NCI-H187 treated with DMSO at 0.1 percent for 48 hours (cell line): ENCODE results near the gene C12orf56.
"Not testable (repeated sequence)": the region's sequence is repeated elsewhere in the genome, so short reads cannot be mapped to it uniquely, and the experiment has no call there.

Experiments used
- DNase-seq: peaks from one replicate; lab custom pipeline; 2025; lab: John Stamatoyannopoulos, UW

The C12orf56 gene

DNA sequence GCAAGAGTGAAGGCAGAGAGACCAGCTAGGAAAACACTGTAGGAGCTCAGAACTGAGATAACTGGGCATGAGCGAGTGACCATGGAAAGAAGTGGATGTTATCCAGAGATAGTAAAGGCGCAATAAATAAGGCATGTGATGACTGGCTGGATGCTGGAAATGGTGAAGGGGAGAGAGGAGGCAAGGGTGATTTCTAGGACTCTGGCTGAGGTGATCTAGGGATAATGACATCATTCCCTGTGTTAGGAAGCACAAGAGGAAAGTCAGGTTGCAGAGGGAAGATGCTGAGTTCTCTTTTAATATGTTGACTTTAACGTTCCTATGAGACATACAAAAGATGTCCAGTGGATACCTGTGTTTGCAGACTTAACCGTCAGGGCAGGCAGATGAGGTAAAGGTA, 78.7 kb downstream of the C12orf56 start:
- no peak for DNase-seq

DNA sequence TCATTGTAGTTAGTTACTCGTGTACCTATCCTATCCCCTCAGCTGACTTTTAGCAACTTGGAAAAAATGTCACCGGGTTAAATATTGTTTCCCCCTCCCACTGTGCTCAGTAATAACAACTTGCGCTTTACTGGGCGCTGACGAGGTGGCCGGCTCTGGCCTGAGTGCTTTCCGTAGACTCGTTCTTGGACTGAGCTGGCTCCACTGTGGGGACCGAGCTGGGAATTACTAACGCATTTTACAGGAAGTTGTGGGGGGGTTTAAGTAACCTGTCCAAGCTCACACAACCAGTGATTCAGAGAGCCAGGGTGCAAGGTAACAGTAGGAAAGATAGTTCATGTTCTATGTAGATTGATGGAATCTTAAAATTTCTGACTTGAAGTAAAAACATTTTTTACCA, 86.0 kb downstream of the C12orf56 start:
- DNase-seq = no peak

DNA sequence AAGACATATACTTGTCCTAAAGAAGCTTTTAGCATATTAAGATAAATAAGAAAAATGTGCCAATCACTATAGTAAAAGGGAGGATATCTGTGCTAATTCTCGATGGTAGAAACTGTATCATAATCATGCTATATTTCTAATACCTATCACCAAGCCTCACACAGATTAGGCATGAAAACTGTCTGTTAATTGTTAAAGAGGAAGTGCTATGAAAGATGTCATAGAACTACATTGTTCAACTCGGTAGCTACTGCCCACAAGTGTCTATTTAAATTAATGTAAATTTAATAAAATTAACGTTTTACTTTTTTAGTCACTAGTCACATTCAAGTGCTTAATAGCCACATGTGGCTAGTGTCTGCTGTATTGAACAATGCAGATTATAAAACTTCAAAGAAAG, 90.9 kb downstream of the C12orf56 start:
- DNase-seq = no peak

DNA sequence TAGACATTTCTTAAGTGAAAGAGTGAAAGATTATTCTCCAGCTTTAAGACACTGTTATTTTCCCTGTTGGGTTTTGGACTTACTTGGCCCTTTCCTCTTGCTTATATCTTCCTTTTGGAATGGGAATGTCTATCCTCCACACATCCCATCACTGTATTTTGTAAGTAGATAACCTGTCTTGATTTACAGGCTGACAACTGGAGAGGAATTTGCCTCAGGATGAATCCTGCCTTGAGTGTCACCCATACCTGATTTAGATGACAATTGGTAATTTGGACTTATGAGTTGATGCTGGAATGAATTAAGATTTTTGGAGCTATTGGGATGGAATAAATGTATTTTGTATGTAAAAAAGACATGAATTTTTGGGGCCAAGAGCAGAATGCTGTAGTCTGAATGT, 94.3 kb downstream of the C12orf56 start:
- no peak for DNase-seq

DNA sequence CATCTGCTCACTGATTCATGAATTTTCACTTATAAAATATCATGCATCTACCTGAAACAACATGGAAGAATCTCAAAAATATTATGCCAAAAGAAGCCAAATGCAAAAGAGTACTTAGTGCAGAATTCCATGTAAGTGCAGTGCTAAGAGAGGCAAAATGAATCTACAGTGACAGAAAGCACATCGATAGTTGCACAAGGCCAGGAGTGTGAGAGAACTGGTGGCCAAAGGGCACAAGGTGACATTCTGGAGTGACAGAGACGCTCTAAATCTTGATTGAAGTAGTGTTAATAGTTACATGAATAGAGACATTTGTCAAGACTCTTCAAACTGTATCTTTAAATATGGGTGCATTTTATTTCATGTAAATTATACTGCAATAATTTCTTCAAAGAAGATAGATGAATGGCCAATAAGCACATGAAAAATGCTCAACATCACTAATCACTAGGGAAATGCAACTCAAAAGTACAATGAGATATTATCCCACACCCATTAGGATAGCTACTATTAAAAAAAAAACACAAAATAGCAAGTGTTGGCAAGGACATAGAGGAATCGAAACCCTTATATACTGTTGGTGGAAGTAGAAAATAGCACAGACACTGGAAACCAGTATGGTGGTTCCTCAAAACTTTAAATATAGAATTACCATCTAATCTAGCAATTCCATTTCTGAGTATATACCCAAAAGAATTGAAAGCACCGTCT, 96.7 kb downstream of the C12orf56 start:
- DNase-seq = no peak

DNA sequence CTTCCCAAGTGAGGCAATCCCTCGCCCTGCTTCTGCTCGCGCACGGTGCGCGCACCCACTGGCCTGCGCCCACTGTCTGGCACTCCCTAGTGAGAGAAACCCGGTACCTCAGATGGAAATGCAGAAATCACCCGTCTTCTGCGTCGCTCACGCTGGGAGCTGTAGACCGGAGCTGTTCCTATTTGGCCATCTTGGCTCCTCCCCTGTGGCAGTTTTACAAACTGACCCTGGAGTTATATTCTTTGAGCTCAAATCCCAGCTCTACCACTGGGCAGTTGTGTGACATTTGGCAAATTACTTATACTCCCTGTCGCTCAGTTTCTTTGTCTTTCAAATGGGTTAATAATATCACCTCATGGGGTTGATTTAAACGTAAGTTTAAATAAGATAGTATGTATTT, 97.4 kb downstream of the C12orf56 start:
- DNase-seq = not testable (repeated sequence)

DNA sequence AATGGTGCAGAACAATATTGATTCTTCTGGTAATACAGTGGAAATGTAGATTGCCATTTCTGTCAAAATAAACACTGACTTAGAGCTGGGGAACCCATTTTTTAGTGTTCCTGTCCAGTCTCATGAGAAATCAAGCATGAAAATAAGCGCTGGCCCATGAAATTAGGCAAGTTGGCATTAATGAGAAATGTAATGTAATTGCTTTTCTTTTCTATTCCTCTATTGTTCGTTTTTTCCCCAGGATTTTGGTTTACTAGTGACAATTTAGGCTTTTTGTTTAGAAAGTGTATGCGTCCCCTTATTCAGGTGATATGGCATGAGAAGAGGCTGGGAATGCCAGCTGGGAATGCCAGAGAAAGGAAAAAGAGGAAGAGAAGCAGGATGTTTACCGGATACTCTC, 104.0 kb downstream of the C12orf56 start:
- DNase-seq = no peak

DNA sequence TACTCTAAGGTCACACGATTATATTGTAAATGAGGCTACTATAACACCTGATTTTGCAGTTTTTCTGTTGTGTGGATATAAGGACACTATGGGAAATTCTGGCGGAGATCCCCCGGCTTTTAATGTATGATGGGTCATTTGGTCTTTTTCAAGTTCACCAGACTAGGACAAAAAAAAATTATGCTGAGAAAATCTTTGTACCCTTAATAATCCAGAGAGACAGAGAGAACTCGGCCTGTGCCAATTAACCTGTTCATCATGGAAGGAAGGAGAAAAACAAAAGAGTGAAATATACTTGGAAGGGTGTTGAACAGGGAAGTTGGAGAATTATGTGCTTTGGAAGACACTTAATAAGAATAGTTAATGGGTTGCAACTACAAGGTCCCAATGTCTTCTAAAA, 106.3 kb downstream of the C12orf56 start:
- DNase-seq = no peak

DNA sequence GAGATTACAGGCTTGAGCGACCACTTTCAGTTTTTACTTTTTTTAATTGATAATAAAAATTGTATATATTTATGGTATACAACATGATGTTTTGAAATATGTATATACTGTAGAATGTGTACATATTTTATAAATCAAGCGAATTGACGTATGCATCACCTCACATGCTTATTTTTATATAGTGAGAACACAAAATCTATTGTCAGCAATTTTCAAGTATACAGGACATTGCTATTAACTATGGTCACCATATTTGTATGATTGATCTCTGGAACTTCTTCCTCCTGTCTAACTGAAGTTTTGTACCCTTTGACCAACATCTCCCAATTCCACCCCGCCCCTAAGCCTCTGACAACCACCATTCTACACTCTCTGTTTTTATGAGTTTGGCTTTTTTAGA, 112.1 kb downstream of the C12orf56 start:
- DNase-seq = no peak

DNA sequence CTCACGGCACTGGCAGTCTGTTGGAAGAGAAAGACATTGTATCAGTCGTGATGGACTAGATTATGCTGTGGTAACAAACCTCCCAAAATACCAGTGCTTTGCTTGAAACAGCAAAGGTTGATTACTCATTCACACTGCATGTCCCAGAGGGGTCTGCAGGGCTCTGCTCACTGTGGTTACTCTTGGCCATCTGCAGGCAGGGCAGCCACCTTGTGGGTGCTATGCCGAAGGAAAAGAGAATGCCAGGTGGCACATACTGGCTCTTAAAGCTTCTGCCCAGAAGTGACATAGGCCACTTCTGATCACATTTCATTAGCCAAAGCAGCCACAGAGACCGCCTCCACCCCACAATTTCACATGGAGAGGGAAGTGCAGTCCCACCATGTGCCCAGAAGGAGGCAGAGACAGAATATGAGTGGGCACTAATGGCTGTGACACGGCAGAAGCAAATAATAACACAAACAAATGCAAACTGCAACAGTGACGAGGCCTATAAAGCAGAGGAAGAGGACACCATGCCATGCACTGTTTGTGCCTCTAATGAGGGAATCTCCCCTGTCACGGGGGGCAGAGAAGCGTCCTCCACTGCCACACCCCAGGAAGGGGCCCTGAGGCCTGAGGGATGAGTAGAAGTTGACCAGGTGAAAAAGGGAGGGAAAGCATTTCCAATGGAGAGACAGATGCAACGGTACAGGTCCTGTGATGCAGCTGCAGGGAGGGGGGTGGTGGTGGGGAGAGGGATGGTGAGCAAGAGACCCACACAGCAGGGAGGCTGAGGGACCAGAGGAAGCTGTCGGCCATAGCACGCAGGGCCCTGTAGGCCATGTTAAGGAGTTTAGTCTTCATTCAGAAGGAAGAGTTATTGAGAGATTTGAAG, 116.8 kb downstream of the C12orf56 start:
- DNase-seq = no peak

DNA sequence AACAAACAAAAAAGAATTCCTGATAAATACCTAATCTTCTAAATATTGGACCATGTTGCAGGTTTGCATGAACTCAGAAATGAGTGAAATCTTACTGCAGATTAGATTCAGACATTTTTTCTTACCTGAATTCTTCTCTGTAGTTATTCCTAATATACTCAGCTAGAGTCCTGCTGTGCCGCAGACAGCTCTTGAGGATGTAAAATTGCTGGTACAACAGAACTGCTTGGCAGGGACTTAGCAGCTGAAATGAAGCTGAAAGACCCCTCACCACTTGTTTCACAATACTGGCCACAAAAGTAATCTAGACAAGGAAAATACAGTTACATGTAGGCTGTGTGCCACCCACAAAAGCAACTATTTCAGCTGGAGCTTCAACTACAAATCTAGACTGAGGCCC, 120.1 kb downstream of the C12orf56 start:
- DNase-seq = no peak

DNA sequence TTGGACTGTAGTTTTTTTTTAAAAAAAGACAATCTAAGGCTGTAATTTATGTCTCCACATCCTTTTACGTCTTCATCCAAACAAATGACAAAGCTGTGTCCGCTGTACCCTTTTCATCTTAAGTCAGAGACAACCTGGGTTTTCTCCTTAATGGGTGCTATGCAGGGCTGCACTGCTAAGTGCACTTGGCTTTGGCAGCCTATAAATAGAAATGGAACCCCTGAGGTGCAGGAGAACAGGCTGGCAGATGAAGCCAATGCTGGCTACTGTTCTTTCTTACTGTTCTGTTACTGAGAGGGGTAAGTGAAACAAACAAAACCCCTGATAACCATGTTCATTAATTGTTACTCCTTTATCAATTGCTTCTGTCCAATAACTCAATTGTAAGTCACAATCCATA, 121.4 kb downstream of the C12orf56 start:
- DNase-seq = peak; percentile 68

DNA sequence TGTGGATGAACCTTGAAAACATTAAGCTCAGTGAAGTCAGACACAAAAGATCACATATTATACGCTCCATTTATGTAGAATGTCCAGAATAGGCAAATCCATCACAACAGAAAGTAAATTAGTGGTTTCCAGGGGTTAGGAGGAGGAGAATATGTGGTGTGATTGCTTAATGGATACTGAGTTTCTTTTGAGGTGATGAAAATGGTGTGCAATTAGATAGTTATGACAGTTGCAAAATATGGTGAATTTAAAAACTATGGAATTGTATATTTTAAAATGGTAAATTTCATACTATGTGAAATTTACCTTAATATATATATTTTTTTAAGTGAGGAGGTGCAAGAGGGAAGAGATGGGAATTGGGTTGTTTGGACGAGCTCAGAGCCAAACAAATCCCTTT, 122.1 kb downstream of the C12orf56 start:
- no peak for DNase-seq

DNA sequence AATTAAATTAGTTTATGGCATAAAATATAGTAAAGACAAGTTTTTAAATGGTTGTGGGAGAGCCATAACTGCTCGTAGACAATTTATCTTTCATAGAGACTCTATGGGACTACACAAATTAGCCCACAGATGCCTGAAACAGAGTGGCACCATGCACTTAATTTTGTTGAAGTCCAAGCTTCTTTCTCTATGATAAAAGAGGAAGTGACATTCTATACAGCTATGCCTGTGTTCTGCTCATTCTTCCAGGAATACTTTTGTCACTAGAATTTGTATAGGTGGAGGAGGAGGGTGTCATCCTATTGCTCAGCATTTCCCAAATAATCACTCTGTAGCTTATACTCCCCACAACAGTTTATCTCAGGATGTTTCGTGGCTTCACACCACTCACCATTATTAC, 124.7 kb downstream of the C12orf56 start:
- DNase-seq = no peak

DNA sequence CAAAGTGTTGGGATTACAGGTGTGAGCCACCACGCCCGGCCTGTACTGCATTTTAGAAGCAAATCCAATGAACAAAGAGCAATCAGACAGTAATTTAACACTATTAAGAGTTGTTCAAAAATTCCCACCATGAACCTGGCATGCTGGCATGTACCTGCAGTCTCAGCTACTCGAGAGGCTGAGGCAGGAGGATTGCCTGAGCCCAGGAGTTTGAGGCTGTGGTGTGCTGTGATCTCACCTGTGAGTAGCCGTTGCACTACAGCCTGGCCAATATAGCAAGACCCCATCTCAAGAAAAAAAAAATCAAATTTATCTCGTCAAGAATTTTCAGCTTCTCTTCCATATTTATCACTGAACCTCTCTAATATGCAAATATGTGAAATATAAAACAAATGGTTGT, 128.7 kb downstream of the C12orf56 start:
- no peak for DNase-seq

DNA sequence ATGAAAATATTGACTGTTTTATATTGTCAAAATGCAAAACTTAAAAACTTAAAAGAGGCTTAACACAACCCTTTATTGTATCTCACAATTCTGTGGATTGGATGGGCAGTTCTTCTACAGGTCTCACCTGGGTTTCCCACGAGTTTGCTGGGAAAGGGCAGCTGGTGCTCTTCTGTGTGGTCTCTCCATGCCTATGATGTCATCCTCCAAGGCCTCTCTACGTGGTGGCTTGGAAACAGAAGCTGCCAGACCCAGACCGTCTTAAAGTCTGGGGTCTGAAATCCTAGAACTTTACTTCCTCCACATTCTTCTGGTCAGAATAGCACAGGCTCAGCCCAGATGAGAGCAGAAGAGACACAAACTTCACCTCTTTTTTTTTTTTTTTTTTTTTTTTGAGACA, 132.0 kb downstream of the C12orf56 start:
- DNase-seq = no peak

DNA sequence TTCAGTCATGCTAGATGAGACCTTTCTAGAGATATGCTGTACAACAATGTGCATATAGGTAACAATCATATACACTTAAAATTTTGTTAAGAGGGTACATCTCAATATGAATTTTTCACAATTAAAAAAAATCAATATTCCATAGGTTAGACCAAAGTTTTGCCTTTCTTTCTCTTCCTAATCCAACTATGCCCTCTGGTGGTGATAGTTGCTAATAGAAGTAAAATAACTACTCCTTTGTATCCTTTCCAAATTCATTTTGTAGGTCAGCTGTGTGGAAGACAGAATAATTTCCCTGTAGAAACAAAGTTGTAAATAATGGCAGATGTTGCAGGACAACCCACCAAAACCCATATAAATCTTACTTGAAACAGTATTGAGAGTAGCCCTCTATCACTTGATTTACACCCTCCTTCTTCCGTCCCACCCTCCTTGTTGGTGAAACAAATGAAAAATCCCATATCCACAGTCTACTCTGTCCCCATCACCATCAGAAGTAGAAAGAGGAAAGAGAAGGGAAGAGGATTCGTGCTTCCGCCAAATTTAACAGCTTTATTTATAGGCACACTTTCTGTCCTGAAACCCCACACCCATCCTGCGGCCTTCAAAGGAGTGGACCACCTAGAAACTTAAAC, 134.3 kb downstream of the C12orf56 start:
- peak; percentile 47 for DNase-seq

DNA sequence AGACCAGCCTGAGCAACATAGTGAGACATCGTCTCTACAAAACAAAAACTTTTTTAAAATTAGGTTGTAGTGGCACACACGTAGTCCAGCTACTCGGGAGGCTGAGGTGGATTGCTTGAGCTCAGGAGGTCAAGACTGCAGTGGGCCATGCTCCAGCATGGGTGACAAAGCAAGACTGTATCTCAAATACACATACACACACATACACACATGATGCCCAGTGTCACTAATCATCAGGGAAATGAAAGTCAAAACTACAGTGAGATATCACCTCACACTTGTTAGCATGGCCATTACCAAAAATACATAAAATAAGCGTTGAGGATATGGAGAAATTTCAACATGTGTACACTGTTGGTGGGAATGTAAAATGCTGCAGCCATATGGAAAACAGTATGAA, 135.3 kb downstream of the C12orf56 start:
- no peak for DNase-seq

DNA sequence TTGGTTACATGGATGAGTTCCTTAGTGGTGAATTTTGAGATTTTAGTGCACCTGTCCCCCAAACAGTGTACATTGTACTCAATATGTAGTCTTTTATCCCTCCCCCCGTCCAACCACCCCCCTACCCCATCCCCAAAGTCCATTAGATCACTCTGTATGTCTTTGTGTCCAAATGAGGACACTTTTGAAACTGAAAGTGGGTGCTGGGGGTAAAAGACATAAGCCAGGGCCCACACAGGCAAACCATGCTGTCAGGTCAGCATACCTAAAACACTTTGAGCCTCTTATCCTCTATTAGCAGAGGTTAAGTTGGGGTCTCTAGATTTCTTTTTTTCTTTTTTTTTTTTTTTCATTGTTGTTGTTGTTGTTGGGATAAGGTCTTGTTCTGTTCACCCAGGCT, 137.2 kb downstream of the C12orf56 start:
- no peak for DNase-seq

DNA sequence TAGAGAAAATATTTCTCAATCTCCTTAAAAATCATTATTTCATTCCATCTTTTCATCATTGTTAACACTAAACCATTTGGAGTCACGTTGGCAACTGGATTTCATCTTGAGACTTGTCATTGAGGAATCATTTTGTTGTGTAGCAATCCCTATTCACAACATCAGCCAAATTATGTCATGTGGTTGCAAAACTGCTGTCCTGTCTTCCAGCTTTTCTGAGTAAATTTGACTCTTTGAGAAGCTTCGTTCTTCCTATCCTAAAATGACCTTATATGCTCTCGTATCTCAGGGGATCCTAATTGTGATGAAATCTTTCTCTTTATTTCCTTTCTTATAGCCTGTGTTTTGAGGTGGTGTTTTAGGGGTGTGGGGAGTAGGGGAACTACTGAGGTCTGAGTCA, 137.9 kb downstream of the C12orf56 start:
- no peak for DNase-seq

DNA sequence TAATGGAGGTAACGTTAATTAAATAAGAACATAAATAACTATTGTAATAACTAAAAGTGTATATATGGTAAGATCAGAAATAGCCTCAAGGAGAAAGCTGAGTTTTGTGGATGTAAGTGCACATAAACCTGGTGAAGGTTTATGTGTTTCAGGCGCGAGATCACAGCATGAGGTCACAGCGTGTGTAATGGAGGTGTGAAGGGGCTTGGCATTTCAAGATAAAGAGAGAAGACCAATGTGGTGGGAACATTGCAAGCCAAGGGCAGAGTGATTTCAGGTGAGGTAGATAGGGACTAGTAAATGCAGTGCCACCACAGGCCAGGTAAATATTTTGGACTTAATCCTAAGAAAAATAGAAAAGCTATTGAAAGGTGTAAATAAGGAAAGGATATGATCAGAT, 146.7 kb downstream of the C12orf56 start:
- no peak for DNase-seq

DNA sequence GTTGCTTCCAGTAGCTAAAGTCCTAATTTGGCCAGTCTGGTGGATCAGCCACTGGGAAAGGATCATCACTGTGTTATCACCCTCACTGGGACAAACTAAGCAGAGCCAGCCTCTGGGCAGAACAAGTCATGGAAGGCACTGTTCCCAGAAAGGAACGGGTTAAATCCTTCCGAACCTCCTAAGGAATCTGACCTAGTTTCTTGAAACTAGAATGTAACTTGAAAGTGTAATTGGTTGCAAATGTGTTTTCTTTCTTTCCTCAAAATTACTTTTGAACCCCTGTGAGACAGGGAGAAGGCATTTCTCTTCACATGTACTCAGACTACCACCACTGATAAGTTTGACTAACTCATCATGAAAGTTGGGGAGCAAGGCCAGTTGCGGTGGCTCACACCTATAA, 149.8 kb downstream of the C12orf56 start:
- DNase-seq = no peak

DNA sequence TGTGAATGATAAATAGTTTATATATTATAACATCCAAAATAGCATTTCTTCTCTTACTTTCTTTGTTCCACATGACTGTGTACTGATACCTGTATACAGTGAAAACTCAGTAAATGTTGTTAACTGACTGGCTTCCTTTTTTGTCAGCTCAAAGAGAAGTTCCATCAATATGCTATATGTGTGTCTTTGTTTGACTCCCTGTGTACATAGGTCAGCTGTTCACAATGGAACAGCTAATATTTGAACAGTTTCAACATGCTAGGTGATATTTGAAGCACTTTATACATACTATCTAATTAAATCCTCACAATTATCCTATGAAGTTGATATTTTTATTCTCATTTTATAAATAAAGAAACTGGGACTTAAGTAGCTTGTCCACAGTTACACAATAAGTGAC, 153.2 kb downstream of the C12orf56 start:
- no peak for DNase-seq
